ENCODE results near the gene ORC2. TPM values are rescaled to one million over a fixed set of nuclear protein-coding genes. Genes with fewer than 3 reads are reported as not detected.
"Not testable (repeated sequence)": the region's sequence is repeated elsewhere in the genome, so short reads cannot be mapped to it uniquely, and the experiment has no call there.

ORC2 gene
- polyA plus RNA-seq, 12 donors = 13.5 to 31.7 (median 17.5) TPM; not detected in 1

DNA sequence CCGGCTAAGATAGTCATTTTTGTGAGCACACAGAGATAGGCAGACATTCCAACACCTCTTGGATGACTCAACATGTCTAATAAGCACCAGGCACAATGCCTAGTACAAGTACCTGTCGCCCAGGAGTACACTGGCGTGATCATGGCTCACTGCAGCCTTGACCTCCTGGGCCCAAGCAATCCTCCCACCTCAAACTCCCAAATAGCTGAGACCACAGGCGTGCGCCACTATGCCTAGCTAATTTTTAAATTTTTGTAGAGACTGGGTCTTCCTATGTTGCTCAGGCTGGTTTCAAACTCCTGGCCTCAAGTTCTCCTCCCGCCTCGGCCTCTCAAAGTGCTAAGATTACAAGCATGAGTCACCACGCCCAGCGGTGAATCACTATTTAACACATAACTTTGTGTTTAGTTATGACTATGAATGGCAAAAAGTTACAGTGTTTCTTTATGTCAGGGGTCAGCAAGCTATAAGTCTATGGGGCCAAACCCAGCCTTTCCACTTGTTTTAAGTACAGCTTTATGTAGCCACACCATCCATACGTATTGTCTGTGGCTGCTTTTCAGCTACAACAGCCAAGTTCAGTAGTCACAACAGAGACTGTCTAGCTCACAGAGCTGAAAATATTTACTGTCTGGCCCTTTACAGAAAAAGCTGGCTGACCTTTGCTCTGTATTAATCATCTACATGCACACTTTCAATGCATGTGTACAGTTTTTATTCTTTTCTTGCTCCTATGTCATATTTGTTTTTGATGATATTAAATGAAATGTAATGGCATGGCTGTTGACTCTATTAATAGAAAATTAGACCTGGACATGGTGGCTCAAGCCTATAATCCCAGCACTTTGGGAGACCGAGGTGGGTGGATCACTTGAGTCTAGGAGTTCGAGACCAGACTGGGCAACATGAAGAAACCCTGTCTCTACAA, 18.7 kb downstream of the ORC2 start:
- DNase-seq = no peak

DNA sequence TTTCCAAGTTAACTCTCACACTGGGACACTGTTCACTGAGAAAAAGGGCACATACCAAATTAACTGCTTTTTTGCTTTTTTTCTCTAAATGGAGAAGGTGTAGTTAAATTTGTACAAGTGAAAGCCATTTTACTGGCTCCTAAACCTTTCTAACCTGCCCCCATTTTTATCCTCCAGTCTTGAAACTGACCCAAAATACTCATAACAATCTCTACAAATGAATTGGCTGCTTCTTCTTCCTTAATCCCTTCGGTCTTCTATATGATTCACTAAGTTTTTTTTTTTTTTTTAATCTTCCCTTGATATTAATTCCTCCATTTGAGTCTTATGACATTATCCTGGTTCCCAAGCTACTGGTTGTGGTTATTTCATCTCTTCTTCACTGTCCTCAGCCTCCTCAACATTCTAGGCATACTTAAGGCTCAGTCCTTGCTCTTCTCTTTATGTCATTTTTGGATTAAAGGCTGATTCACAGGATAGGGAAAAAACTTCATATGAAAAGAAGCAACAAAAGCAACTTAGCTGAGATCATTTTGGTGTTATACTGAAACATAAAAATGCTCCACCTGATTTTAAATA, 19.8 kb downstream of the ORC2 start:
- no peak for DNase-seq

GRCh38 chr2:200939832-200940231, 23.6 kb downstream of the ORC2 start:
- DNase-seq = no peak

- DNase-seq = no peak
Observed at GRCh38 chr2:200930947-200931626, 32.4 kb downstream of the ORC2 start.

DNA sequence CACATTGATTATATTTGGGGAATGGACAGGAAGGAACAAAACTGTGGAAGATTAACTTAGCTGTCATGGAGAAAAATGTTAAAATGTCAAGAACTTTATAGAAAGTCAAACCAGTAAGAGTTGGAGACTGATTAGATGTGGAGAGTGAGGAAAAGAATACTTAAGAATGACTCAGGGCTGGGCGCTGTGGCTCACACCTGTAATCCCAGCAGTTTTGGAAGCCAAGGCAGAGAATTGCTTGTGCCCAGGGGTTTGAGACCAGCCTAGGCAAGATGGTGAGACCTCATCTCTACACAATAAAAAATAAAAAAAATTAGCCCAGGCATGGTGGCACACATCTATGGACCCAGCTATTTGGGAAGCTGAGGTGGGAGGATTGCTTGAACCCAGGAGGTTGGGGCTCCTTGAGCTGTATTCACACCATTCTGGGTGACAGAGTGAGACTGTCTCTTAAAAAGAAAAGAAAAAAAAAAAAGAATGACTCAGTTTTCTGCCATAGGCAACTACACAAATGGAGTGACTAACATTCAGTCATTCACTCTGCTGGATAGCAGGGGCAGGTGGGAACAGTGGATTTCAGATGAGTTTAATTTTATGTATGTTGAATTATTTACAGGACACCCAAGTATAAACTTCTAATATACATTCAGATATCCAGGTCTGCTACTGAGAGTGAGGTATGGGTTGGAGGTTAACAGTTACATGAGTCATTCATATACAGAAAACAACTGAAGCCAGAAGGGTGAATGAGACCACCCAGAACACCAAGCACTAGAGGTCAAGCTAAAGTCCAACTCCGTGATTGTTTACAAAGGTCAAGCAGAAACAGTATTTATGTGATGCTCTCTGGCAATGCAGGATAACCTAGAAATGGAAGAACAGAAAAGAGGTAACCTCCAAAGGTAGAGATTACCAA, 33.9 kb downstream of the ORC2 start:
- DNase-seq = no peak

GRCh38 chr2:200922439-200922838, 41.0 kb downstream of the ORC2 start:
- no peak for DNase-seq

GRCh38 chr2:200913654-200914053, 49.8 kb downstream of the ORC2 start:
- DNase-seq = no peak

DNA sequence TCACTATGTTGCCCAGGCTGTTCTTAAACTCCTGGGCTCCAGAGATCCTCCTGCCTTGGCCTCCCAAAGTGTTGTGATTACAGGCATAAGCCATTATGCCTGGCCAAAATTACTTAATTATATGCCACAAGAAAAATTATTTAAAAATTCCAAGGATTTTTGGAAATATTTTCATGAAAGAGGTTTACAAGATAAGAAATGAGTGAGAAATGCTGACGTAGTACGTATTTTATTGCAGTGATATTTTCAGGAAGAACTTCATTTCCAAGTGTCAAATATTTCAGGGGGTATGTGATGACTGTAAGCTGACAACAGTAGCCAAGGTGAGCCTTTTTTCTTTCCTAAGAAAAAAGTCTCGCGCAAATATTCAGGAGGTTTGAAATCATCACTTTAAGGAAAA, 53.5 kb downstream of the ORC2 start:
- DNase-seq = no peak

- DNase-seq = peak; percentile 57
Observed at GRCh38 chr2:200905618-200906296, 57.7 kb downstream of the ORC2 start.

DNA sequence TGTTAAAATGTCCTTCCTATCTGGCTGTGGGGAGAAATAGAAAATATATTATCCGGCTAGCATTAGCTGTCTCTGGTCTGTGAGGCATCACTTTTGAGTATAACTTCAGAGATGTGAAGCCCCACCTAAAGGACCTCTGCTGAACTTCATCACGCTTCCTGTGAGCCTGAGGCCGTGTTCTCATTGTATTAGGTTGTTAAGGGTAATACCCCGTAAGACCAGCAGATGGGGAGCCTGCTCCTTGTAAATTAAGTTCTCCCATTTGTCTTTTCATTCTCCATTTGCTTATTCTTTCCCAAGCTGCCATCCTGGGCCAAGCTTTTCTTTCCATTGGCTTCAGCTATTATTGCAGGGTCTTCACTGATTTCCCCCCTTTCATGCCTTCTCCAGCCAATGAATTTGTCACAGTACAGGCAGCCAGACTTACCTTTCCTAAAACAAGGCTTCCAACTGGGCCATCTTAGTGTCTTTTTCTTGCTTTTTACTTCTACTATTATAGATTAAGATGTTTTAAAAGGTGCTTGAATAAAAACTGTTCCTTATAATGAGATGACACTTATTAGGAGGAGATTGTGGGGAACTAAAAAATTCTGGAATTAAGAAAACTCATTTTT, 61.9 kb downstream of the ORC2 start:
- DNase-seq = peak; percentile 68

GRCh38 chr2:200899482-200899881, 64.0 kb downstream of the ORC2 start:
- no peak for DNase-seq

GRCh38 chr2:200888704-200889625, 74.5 kb downstream of the ORC2 start, which contains the start of the genes NIF3L1 and PPIL3:
Gene NIF3L1, plus strand, starts transcription at chr2:200889371. Its CDS starts 2,573 bp downstream, at chr2:200891944.
Gene PPIL3, minus strand, starts transcription at chr2:200889077. Its CDS starts 1,462 bp downstream, at chr2:200887615.
- peak; percentile 98 for DNase-seq

- DNase-seq = not testable (repeated sequence)
Observed at GRCh38 chr2:200881715-200882249, 81.7 kb downstream of the ORC2 start.

DNA sequence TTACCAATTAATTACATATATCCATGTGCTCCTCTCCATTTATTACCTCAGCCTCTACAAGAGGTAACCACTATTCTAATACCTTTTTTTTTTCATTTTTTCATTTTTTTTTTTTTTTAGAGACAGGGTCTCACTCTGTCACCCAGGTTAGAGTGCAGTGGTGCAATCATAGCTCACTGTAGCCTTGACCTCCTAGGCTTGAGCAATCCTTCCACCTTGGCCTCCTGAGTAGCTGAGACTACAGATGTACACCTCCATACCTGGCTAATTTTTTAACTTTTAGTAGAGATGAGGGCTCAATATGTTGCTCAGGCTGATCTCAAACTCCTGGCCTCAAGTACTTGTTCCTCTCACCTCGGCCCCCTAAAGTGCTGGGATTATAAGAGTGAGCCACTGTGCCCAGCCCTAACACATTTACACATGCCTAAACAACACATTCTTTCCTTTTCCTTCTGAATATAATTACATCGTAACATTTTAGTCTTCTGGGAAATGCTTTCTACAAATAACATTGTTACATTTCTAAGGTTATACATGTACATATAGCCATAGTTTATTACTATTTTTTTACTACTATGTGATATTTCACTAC, 85.1 kb downstream of the ORC2 start:
- no peak for DNase-seq

DNA sequence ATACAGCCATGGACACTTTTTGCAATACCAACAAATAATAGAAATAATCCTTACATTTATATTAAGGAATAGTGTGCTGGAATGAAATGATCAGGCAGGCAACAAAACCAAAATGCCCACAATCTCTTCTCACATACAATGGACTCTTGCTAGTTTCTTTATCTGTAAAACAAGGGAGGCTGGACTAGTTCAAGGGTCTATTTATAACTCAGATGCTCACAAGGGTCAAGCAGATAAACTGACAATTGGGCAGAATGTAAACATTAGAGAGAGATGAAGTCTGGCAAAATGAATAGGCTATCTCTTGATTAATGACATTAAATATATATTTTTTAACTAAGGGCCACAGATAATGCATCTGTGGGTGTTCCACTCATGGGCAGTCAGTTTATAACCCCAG, 86.0 kb downstream of the ORC2 start:
- DNase-seq = no peak

GRCh38 chr2:200873560-200873959, 89.9 kb downstream of the ORC2 start:
- no peak for DNase-seq

GRCh38 chr2:200871151-200871550, 92.3 kb downstream of the ORC2 start:
- DNase-seq = no peak

DNA sequence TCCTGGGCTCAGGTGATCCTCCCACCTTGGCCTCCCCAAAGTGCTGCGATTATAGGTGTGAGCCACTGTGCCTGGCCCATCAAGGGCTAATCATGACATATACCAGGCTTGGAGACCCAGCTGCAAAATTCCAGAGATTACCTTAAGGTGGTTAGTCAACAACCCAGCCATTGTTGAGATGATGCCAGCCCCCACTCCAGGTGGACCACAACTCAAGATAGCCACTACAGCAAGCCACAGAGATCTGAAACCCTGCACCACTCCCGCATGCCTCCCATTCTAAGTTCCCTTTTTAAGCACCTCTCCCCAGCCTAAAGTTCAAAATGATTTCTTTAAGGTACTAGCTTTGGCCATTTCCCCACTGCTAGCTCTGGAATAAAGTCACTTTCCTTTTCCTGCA, 94.4 kb downstream of the ORC2 start:
- no peak for DNase-seq
